Left ventricle myocardium inferior (tissue), 1 donor: ENCODE results near the gene MRPL46. TPM values are rescaled to one million over a fixed set of nuclear protein-coding genes. Genes with fewer than 3 reads are reported as not detected.

Experiments used
- DNase-seq: peaks from one replicate; pipeline ENCODE4 v3.0.0-alpha.2; 2020
- H3K27ac ChIP-seq: fragments of 200-600 bp; replicated peaks from 2 replicates; pipeline ENCODE4 v1.8.0; 2021
- H3K27me3 ChIP-seq: fragments of 200-600 bp; 2 replicates; pipeline ENCODE4 v1.8.0; 2021; ENCODE audit warnings: low read depth
- H3K36me3 ChIP-seq: fragments of 200-600 bp; 2 replicates; pipeline ENCODE4 v1.8.0; 2021
- H3K4me1 ChIP-seq: fragments of 200-600 bp; 2 replicates; pipeline ENCODE4 v1.8.0; 2021
- H3K4me3 ChIP-seq: fragments of 200-600 bp; 2 replicates; pipeline ENCODE4 v1.8.0; 2021; ENCODE audit warnings: mild to moderate bottlenecking, moderate library complexity
- H3K9me3 ChIP-seq: fragments of 200-600 bp; replicated peaks from 2 replicates; pipeline ENCODE4 v1.8.0; 2021
- intact Hi-C: fragments of 100-400 bp; cut with micrococcal nuclease; formaldehyde crosslinking; loops from one replicate; pipeline ENCODE4 v1.11.0; 2022
- long read RNA-seq: library from polyadenylated mRNA; unstranded; transcript quantifications from one replicate; pipeline ENCODE4 v2.0.0, GENCODE V29; 2021
- total RNA-seq: library from RNA; stranded (reverse); fragmentation: NEBNext Ultra II Directional; extraction: Animal tissue kit (Norgen Biotek cat#: 25700); gene quantifications from one replicate; pipeline ENCODE4 v1.2.1, GENCODE V29; 2021
- TF ChIP-seq, protein P1 (sequence below): fragments of 200-600 bp; IDR thresholded peaks from 2 replicates; pipeline ENCODE4 v1.8.0; 2021; ENCODE audit warnings: antibody characterized with exemption, mild to moderate bottlenecking, borderline replicate concordance
- donor health status: DM: no; HTN: yes; CAD: no; lungs with severe emphysema.

MRPL46 gene
- 80.8 TPM for total RNA-seq
- long read RNA-seq, transcript MRPL46-201 (4 exons, 1,019 nt): major isoform, 85 of 91 reads
- long read RNA-seq, partial matches to known transcripts: 0 of 91 reads
- long read RNA-seq, other reads (novel, unspliced or antisense): 5 of 91 reads

DNA sequence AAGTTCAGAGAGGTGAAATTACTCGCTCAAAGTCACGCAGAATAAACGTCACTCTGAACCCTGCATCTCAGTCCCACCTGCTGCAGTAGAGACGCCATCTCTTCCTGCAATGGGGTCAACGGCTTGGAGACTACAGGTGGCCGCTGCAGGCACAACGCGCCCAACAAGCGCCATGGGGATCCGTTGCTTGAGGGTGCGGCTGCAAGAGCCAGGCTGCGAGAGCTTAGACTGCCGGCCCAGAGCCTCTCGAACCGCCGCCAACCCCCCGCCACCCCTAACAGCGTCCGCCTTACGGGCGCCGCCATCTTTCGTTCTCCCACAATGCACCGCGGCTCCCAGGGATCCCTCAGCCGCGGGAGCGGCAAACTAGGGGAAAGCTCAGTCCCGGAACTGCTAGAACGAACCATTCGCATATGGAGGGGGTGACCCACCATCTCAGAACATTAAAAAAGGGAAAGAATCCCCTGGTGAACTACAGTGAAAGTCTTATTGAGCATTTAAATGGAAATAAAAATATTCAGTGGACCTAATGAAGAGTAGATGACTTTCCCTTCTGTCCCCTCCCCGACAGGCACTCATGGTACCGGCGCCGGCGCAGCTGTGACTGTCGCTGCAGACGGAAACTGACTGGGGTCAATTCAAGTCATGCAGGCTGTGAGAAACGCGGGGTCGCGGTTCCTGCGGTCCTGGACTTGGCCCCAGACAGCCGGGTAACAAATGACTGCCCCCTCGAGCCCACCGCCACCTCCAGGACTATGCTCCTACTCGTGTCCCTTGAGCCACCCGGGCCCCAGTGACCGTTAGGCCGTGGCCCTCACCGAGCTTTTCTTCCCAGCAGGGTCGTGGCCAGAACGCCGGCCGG is at the start of gene MRPL46, which contains the start of gene MRPS11:
Gene MRPL46, minus strand, starts transcription at position 316 of the 862 bp plus-strand sequence. Its CDS starts 11 bp downstream, at position 305.
Gene MRPS11, plus strand, starts transcription at position 636 of the 862 bp plus-strand sequence. Its CDS starts 10 bp downstream, at position 646.
- Histone ChIP-seq H3K4me3 (peak within 1 kb of the TSS; percentile 97), H3K27ac (peak within 1 kb of the TSS; percentile 97), H3K36me3 (peaks cover 43% of the 10 kb centered on the region), H3K4me1 (peaks cover 72% of the 10 kb centered on the region), H3K9me3 (no peaks in the 10 kb centered on the region), H3K27me3 (no peaks in the 10 kb centered on the region)
- TF ChIP-seq, protein P1, sequence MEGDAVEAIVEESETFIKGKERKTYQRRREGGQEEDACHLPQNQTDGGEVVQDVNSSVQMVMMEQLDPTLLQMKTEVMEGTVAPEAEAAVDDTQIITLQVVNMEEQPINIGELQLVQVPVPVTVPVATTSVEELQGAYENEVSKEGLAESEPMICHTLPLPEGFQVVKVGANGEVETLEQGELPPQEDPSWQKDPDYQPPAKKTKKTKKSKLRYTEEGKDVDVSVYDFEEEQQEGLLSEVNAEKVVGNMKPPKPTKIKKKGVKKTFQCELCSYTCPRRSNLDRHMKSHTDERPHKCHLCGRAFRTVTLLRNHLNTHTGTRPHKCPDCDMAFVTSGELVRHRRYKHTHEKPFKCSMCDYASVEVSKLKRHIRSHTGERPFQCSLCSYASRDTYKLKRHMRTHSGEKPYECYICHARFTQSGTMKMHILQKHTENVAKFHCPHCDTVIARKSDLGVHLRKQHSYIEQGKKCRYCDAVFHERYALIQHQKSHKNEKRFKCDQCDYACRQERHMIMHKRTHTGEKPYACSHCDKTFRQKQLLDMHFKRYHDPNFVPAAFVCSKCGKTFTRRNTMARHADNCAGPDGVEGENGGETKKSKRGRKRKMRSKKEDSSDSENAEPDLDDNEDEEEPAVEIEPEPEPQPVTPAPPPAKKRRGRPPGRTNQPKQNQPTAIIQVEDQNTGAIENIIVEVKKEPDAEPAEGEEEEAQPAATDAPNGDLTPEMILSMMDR: no peak
- DNase-seq: peak; percentile 89
- intact Hi-C loops: no loop called here

- TF ChIP-seq, protein P1: no peak
- no peaks in the 10 kb centered on the region for H3K27me3 ChIP-seq
- H3K4me3 ChIP-seq: no peak overlapping the region
- H3K36me3 ChIP-seq: peaks cover 63% of the 10 kb centered on the region
- intact Hi-C loops: no loop called here
- DNase-seq: no peak
- H3K27ac ChIP-seq: no peak overlapping the region
- no peaks in the 10 kb centered on the region for H3K4me1 ChIP-seq
- no peaks in the 10 kb centered on the region for H3K9me3 ChIP-seq
These were observed 46.0 kb upstream of the MRPL46 start for GRCh38 chr15:88513195-88513594.

- TF ChIP-seq, protein P1: no peak
- Histone ChIP-seq H3K4me1 (no peaks in the 10 kb centered on the region), H3K27me3 (no peaks in the 10 kb centered on the region), H3K9me3 (no peaks in the 10 kb centered on the region), H3K4me3 (no peak overlapping the region), H3K27ac (no peak overlapping the region), H3K36me3 (peaks cover 69% of the 10 kb centered on the region)
- intact Hi-C loops: no loop called here
- DNase-seq: no peak
These were observed 45.4 kb upstream of the MRPL46 start for GRCh38 chr15:88512601-88513000.

- no peak overlapping the region for H3K27ac ChIP-seq
- no peak overlapping the region for H3K4me3 ChIP-seq
- no peaks in the 10 kb centered on the region for H3K4me1 ChIP-seq
These were observed 44.9 kb upstream of the MRPL46 start for GRCh38 chr15:88512078-88512477.

DNA sequence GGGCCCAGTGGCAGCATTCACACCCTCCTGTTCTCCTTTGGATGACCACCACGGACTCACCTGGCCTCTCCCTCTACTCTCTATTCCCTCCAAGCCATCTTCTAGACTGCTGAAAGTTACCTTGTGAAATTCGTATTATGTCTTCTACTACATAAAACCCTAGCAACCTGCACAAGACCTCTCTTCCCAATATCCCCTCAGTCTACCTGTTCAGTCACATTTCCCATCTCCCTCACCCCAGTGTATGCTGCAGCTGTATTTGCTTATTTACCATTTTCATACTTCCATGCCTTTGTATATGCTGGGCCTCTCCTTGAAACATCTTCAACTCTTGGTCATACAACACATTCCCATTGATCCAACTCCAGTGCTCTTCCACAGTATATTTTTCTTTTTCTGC is 44.0 kb upstream of the MRPL46 start:
- Histone ChIP-seq H3K4me1 (peaks cover 8% of the 10 kb centered on the region), H3K27ac (no peak overlapping the region), H3K27me3 (no peaks in the 10 kb centered on the region), H3K36me3 (peaks cover 66% of the 10 kb centered on the region), H3K4me3 (no peak overlapping the region), H3K9me3 (no peaks in the 10 kb centered on the region)
- no peak for DNase-seq
- intact Hi-C loops: no loop called here
- TF ChIP-seq, protein P1: no peak

More at GRCh38 chr15:88512078-88512477, 44.9 kb upstream of the MRPL46 start:
- Histone ChIP-seq H3K9me3 (no peaks in the 10 kb centered on the region), H3K36me3 (peaks cover 72% of the 10 kb centered on the region), H3K27me3 (no peaks in the 10 kb centered on the region)
- TF ChIP-seq, protein P1: no peak
- intact Hi-C loops: no loop called here
- DNase-seq: no peak
